ENCODE data around the gene KRTAP5-8.

DNA sequence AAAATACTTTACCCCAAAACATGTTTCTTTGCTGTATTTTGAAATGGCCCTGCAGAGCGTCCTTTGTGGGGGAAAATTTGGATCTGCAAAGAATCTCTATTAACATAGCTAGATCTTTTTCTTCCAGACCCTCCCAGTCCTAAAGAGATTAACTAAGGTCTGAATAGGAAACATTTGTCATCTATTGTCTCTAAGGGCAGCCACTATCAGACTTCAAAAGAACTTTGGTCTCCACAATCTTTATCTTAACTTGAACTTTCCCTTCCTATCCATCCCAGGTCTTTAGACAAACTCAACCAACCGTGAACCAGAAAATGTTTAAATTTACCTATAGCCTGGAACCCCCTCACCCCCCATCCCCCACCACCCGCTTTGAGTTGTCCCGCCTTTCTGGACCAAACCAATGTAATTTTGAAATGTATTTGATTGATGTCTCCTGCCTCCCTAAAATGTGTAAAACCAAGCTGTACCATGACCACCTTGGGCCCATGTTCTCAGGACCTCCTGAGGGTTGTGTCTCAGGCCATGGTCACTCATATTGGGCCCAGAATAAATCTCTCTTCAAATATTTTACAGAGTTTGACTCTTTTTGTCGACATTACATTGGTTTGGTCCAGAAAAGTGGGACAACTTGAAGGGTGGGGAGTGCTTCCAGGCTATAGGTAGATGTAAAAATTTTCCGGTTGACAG lies 6.8 kb downstream of the KRTAP5-8 start:
- TF ChIP-seq POLR2A (IDR thresholded peaks at IDR 0.05) = no peak
- TF ChIP-seq, protein P1, sequence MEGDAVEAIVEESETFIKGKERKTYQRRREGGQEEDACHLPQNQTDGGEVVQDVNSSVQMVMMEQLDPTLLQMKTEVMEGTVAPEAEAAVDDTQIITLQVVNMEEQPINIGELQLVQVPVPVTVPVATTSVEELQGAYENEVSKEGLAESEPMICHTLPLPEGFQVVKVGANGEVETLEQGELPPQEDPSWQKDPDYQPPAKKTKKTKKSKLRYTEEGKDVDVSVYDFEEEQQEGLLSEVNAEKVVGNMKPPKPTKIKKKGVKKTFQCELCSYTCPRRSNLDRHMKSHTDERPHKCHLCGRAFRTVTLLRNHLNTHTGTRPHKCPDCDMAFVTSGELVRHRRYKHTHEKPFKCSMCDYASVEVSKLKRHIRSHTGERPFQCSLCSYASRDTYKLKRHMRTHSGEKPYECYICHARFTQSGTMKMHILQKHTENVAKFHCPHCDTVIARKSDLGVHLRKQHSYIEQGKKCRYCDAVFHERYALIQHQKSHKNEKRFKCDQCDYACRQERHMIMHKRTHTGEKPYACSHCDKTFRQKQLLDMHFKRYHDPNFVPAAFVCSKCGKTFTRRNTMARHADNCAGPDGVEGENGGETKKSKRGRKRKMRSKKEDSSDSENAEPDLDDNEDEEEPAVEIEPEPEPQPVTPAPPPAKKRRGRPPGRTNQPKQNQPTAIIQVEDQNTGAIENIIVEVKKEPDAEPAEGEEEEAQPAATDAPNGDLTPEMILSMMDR (IDR thresholded peaks at IDR 0.05 in 4 of 5, conservative IDR thresholded peaks at IDR 0.05 in 1 of 5) = no peak

Data from gastrocnemius medialis (tissue), 4 donors.